Activated CD8-positive, alpha-beta memory T cell treated with anti-CD3 and anti-CD28 coated beads, Interleukin-2, amount 50 U/mL, for 24 hours (primary cell): ENCODE data around the gene LAMA2.

ENCODE experiments used
- DNase-seq: peaks from one replicate; pipeline ENCODE4 v3.0.0-alpha.2; 2020; ENCODE audit errors: extremely low read depth

LAMA2 gene

DNA sequence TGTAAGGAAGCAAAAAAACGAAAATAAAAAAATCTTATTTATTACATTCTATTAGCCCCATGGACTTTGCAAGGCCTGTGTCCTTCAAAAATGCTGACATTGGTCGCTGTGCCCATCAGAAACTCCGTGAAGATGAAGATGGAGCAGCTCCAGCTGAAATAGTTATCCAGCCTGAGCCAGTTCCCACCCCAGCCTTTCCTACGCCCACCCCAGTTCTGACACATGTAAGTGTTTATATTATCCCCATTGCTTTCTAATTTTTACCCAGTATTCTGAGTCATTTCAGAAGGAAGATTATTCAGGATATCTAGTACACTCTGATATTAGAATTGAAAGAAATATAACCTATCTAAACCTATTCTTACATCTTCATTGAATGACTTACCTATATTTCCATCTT, 609.3 kb downstream of the LAMA2 start:
- no peak for DNase-seq

GRCh38 chr6:129493354-129493902, 610.5 kb downstream of the LAMA2 start:
- DNase-seq = no peak

- no peak for DNase-seq
Observed at GRCh38 chr6:129494099-129494498, 611.2 kb downstream of the LAMA2 start.

GRCh38 chr6:129494586-129494985, 611.6 kb downstream of the LAMA2 start:
- DNase-seq = no peak

DNA sequence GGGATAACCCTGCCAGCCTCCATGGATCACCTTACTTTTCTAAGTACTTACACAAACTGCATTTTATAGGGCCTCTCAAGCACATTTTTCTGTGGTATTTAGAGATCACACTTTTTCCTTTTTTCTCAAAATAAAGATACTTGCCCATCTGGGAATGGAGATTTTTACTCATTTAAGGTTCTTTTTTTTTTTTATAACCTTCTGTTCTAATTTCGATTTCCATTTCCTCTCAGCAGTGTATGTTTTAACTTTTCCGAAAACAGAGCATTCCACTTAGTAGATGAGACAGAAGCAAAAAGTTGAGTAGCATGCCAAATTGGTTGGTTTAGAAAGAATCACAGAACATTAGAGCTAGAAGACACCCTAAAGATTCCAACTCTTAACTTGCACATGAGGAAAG, 612.7 kb downstream of the LAMA2 start:
- DNase-seq = no peak

DNA sequence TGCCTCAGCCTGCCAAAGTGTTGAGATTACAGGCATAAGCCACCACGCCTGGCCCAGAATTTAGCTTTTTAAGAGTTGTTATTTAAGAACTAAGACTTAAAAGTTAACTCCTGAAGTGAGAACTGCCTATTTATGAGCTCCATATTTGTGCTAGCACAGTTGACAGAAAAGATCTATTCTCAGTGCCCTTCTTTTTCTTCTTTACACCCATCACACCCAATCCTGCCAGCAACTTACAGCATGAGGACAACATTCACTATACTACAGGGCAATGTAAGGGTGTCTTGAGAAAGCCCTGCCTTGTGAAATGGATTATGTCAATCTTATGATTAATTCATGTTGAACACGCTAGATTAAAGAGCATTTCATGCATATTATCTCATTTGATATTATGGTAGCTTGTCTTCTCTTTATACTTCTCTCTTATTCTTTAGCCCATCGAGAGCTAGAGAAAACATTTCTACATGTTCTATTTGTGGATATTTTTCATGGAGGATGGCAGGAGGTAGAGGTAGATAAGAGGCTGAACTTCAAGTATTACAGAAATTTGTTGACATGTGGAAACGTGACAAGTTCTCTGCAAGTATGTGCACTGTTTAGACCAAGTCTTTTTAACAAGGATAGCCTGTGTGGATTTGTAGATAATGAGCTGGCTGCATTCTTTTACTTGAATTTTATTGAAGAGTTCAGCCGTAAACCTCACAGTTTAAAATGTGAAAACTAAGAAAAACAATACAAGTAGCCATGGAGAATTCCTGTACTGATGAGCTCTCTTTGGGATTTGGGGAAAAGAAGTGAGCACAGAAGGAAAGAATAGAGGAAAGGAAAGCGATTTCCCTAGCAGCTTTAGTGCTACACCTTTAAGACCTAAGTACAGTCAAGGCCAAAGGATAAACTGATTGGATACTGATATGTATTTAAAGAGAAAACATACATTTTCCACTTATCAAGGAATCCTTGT, 614.8 kb downstream of the LAMA2 start:
- no peak for DNase-seq

DNA sequence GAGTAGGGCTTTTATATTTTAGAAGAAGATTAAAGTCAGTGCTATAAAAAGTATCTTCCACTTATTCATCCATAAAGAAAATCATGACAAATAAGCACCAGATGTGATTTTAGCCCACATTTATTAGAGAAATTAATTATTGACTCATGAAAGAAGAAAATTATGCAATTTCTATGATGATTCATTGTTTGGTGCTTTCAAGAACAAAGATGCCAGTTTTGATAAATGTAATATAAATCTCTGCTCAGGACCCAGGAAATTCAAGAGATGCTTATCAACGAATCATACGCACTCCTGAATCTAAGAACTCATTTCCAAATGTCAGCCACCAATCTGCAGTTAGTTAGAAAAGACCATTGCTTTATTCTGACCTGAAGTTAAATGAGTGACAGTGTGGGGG, 615.6 kb downstream of the LAMA2 start:
- DNase-seq = no peak

GRCh38 chr6:129498950-129499842, 616.3 kb downstream of the LAMA2 start:
- DNase-seq = no peak

DNA sequence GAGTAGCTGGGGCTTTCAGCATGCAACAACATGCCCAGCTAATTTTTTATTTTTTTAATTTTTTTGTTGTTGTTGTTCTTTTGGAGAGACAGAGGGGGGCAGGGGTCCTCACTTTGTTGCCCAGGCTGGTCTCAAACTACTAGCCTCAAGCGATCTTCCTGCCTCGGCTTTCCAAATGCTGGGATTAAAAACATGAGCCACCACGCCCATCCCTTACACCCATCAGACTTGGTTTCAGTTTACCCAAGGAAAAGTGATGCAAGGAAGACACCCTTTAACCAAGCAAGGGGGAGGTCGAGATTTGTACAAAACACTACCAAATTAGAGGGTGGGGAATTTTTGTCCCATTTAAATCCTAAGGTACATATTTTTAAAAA, 616.9 kb downstream of the LAMA2 start:
- DNase-seq = no peak

DNA sequence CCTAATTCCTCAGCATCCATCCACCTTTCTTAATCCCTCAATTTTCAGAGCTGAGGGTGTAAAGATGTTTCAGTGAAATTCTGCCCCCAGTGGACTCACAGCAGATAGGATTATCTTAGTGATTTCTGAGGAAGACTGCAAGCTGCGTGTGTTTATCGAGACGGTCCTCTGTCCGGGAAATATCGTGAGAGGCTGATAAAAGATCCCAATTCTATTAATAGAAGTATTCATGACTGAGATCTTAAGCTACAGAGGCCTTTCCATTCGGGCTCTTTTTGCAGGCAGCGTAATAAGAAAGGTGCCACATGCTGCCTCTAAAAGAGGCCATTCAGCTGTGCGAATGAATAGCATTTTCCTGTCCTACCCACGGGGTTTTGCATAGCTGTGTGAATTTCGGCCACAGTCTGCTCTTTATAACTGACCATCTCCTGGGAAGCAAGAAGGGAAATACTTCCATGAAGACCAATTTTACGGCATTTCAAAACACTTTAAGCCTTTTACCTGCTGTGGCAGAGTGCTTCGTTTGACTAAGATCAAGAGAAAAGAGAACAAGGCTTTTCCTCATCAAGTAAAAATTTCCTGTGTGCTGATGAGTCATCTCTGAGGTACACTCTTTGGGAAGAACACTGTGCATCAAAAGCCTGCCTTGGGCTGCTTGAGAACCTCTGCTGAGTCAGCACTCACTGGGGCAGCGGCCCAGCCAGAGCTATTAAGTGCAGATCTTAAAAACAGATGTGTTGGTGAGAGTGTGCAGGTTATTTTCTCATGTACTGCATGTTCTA, 618.2 kb downstream of the LAMA2 start:
- no peak for DNase-seq

- DNase-seq = no peak
Observed at GRCh38 chr6:129501740-129502660, 619.1 kb downstream of the LAMA2 start.

DNA sequence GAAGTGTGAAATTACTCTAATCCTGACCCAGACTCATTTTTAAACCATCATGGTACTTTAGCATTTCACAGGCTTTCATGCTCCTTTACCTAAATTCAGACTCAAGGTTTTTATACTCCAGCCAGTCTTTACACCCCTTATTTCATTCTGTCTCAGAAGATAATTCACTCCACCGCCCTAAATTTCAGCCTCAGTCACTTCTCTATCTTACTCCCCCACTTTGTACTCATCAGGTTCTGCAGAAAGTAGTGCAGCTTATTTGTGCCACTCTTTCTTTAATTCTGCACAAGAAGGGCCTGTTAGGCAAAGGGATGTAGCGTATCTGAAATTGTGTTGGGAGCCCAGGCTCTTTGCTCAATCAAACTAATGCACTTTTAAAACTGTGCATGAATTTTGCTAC, 621.5 kb downstream of the LAMA2 start:
- DNase-seq = no peak

- no peak for DNase-seq
Observed at GRCh38 chr6:129507059-129507807, 624.3 kb downstream of the LAMA2 start.

GRCh38 chr6:129507846-129508245, 624.9 kb downstream of the LAMA2 start:
- DNase-seq = no peak

GRCh38 chr6:129508477-129509145, 625.7 kb downstream of the LAMA2 start:
- no peak for DNase-seq

DNA sequence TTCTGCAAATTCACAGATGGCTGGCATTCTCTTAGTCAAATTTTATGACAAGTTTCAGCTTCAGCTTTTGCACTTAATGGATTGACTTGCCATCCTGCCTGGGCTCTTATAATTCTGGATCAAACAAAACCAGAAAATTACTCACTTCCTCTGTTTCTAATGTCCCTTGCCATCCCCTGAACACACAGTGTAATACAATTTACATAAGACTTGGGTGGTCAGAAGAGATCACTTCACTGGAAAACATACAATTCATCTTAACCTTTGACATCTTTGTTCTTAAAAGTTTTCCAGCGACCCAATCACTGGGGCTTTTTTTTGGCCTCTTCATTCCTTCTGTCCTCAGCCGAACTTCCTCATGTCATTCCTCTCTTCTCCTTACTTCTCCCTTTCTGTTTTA, 628.0 kb downstream of the LAMA2 start:
- no peak for DNase-seq

GRCh38 chr6:129513471-129513870, 630.5 kb downstream of the LAMA2 start:
- no peak for DNase-seq

DNA sequence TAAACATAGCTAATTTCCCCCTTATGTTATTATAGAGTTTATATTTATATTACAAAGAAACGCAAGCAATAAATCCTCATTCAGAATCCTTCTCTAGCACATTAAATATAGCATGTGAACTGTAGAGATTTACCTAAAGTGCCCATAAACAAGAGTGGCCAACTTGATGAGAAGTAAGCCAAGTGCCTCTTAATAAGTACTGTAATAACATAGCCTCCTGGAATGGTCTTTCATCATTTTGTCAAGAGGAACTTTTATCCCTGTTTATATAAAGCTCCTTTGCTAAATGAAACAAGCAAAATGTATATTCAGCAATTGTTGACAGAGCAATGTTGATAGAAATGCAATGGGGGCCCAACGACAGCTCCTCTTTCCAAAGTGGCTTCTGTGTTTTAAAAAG, 632.1 kb downstream of the LAMA2 start:
- DNase-seq = no peak

DNA sequence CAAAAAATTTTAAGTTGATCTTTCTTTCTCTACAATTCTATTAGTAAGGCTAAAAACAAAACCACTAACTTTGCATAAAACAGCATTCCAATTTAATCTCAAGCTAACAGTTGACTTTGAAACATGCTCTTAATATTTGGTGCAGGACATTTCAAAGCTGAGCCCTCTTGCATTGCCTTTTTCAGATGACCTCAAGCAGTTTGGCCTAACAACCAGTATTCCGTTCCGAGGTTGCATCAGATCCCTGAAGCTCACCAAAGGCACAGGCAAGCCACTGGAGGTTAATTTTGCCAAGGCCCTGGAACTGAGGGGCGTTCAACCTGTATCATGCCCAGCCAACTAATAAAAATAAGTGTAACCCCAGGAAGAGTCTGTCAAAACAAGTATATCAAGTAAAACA, 633.1 kb downstream of the LAMA2 start:
- DNase-seq = no peak
